Measurements from ENCODE around the gene HMGN1. TPM values are rescaled to one million over a fixed set of nuclear protein-coding genes. Genes with fewer than 3 reads are reported as not detected.

Gene HMGN1
- polyA plus RNA-seq, 3 donors from 2014 or later, result 191 to 322 (median 247) TPM

Other genes starting within 250 kb of the HMGN1 start
- gene PSMG1, start 165.6 kb downstream of the HMGN1 start, polyA plus RNA-seq, result 10 to 100 TPM; 29.5 to 39.6 (median 33.3) TPM
- 10 to 100 TPM; 28.3 to 73.3 (median 34.1) TPM for gene BRWD1, start 35.5 kb downstream of the HMGN1 start, polyA plus RNA-seq
- not detected for gene LCA5L, start 96.7 kb upstream of the HMGN1 start, polyA plus RNA-seq
- 1 to 10 TPM in 2 of 3 donors, not detected in 1; 2.2 to 2.4 TPM for gene SH3BGR, start 102.9 kb upstream of the HMGN1 start, polyA plus RNA-seq